Caco-2 (cell line): ENCODE data around the gene PHPT1. TPM values are rescaled to one million over a fixed set of nuclear protein-coding genes. Genes with fewer than 3 reads are reported as not detected.

ENCODE experiments used
- BruUV-seq: library from RNA; stranded (reverse); fragments of 400-500 nt; replicated peaks from 2 replicates; lab custom pipeline; 2021; lab: Mats Ljungman, UMichigan
- CTCF ChIA-PET: fragments of 300-600 bp; sonication (Branson Sonifier 250); formaldehyde crosslinking; loops from one replicate; lab custom pipeline; 2022; ENCODE audit warnings: antibody characterized with exemption; lab: Charles Lee
- POLR2A ChIA-PET: fragments of 300-600 bp; sonication (Branson Sonifier 250); formaldehyde crosslinking; loops from one replicate; lab custom pipeline; 2022; ENCODE audit warnings: antibody characterized with exemption; lab: Charles Lee
- DNase-seq, 2 experiments: peaks; one replicate each; pipeline versions ENCODE4 v3.0.0 to v3.0.0-alpha.2; 2020 to 2022
- H3K27me3 ChIP-seq: replicated peaks from 2 replicates; pipeline ENCODE4 v1.6.0; 2011; ENCODE audit warnings: low read length; ENCODE audit not compliant: control insufficient read depth, insufficient read depth
- H3K36me3 ChIP-seq: 2 replicates; pipeline ENCODE4 v1.5.1; 2011; ENCODE audit warnings: low read length; ENCODE audit not compliant: control insufficient read depth, insufficient read depth
- H3K4me1 ChIP-seq: fragments of 250-450 bp; sonication (Bioruptor Pico); 2 replicates; pipeline ENCODE4 v1.5.1; 2020; ENCODE audit warnings: mild to moderate bottlenecking
- H3K4me3 ChIP-seq: 2 replicates; pipeline ENCODE4 v1.5.1; 2011; ENCODE audit warnings: low read depth, mild to moderate bottlenecking, control low read depth, low read length
- H3K9me3 ChIP-seq: fragments of 250-450 bp; sonication (Bioruptor Pico); 2 replicates; pipeline ENCODE4 v1.5.1; 2020; ENCODE audit warnings: mild to moderate bottlenecking, moderate library complexity
- H3K27ac Mint-ChIP-seq: one replicate; pipeline ENCODE4 v1.8.0; 2022; ENCODE audit warnings: mixed read lengths; ENCODE audit not compliant: unreplicated experiment
- H3K27me3 Mint-ChIP-seq: one replicate; pipeline ENCODE4 v1.8.0; 2022; ENCODE audit warnings: mixed read lengths; ENCODE audit not compliant: insufficient read depth, unreplicated experiment
- H3K36me3 Mint-ChIP-seq: one replicate; pipeline ENCODE4 v1.8.0; 2022; ENCODE audit warnings: mild to moderate bottlenecking, mixed read lengths; ENCODE audit not compliant: insufficient read depth, unreplicated experiment
- H3K4me1 Mint-ChIP-seq: one replicate; pipeline ENCODE4 v1.8.0; 2022; ENCODE audit warnings: low read depth, mixed read lengths; ENCODE audit not compliant: unreplicated experiment
- H3K4me3 Mint-ChIP-seq: one replicate; pipeline ENCODE4 v1.8.0; 2022; ENCODE audit warnings: mild to moderate bottlenecking, moderate library complexity, mixed read lengths; ENCODE audit not compliant: unreplicated experiment
- H3K9me3 Mint-ChIP-seq: one replicate; pipeline ENCODE4 v1.8.0; 2022; ENCODE audit warnings: mixed read lengths; ENCODE audit not compliant: unreplicated experiment
- intact Hi-C: fragments of 100-400 bp; cut with micrococcal nuclease; formaldehyde crosslinking; loops from one replicate; pipeline ENCODE4 v1.10.0; 2022; ENCODE audit not compliant: unreplicated experiment
- total RNA-seq: library from RNA; stranded (reverse); gene quantifications from 2 replicates; pipeline ENCODE4 v1.2.3, GENCODE V29; 2022
- TF ChIP-seq, protein P1 (sequence below), 2 experiments: fragments of 200-600 bp in 1 of 2; IDR thresholded peaks; 1 replicate in 1 of 2; 2 replicates in 1 of 2; pipeline versions ENCODE4 v1.5.1 to v1.8.0; 2011 to 2022; ENCODE audit warnings: antibody characterized with exemption in 1 of 2, control low read depth in 1 of 2, inconsistent platforms in 1 of 2, low read depth in 1 of 2, low read length in 1 of 2, mild to moderate bottlenecking in 1 of 2, moderate library complexity in 1 of 2; ENCODE audit not compliant: insufficient read depth in 1 of 2, severe bottlenecking in 1 of 2, unreplicated experiment in 1 of 2

Gene PHPT1
- total RNA-seq, 1 experiment from 2014 or later, result 105 TPM

DNA sequence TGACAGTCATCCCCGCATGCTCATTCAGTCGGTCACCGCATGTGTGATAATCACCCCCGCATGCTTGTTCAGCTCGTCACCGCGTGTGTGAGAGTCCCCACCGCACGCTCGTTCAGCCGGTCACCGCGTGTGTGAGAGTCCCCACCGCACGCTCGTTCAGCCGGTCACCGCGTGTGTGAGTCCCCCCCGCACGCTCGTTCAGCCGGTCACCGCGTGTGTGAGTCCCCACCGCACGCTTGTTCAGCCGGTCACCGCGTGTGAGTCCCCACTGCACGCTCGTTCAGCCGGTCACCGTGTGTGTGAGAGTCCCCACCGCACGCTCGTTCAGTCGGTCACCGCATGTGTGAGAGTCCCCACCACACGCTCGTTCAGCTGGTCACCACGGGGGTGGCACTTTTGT is 40.6 kb downstream of the PHPT1 start:
- TF ChIP-seq, protein P1, sequence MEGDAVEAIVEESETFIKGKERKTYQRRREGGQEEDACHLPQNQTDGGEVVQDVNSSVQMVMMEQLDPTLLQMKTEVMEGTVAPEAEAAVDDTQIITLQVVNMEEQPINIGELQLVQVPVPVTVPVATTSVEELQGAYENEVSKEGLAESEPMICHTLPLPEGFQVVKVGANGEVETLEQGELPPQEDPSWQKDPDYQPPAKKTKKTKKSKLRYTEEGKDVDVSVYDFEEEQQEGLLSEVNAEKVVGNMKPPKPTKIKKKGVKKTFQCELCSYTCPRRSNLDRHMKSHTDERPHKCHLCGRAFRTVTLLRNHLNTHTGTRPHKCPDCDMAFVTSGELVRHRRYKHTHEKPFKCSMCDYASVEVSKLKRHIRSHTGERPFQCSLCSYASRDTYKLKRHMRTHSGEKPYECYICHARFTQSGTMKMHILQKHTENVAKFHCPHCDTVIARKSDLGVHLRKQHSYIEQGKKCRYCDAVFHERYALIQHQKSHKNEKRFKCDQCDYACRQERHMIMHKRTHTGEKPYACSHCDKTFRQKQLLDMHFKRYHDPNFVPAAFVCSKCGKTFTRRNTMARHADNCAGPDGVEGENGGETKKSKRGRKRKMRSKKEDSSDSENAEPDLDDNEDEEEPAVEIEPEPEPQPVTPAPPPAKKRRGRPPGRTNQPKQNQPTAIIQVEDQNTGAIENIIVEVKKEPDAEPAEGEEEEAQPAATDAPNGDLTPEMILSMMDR (IDR thresholded peaks at IDR 0.05; ENCODE audit: insufficient read depth in 1 of 2, low read depth in 1 of 2, low read length in 1 of 2, severe bottlenecking in 1 of 2, unreplicated experiment in 1 of 2), result no peak
- Histone ChIP-seq H3K9me3 (no peaks in the 10 kb centered on the region), H3K27me3 (no peaks in the 10 kb centered on the region), H3K4me1 (peaks cover 9% of the 10 kb centered on the region), H3K36me3 (no peaks in the 10 kb centered on the region; the same call in none of the 2 replicates), H3K4me3 (no peak overlapping the region)
- no TSS peak for BruUV-seq
- intact Hi-C loops, result no loop called here
- H3K4me1 Mint-ChIP-seq, result no peaks in the 10 kb centered on the region
- peaks cover 35% of the 10 kb centered on the region for H3K36me3 Mint-ChIP-seq
- no peaks in the 10 kb centered on the region for H3K9me3 Mint-ChIP-seq
- H3K27me3 Mint-ChIP-seq, result no peaks in the 10 kb centered on the region
- ChIA-PET POLR2A (no interaction called here), CTCF (no interaction called here)
- DNase-seq, result no peak
- H3K4me3 Mint-ChIP-seq, result no peak overlapping the region
- H3K27ac Mint-ChIP-seq, result no peak overlapping the region

DNA sequence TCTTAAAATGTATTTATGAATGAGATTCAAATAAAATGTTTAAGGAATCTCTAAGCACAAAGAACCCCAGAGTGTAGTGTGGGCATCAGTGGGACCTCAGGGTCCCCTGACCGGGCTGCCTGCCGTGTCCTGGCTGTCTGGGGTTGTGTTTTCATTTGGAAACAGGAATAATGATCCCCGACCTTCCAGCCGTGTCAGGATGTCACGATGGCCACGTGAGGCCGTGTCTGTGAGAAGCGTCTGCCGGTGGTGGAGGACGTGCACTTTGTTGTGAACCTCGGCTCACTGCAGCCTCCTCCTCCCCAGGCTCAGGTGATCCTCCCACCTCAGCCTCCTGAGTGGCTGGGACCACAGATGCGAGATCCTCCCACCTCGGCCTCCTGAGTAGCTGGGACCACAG is 41.5 kb downstream of the PHPT1 start:
- Mint-ChIP-seq H3K27ac (no peak overlapping the region), H3K27me3 (no peaks in the 10 kb centered on the region), H3K4me1 (no peaks in the 10 kb centered on the region), H3K9me3 (no peaks in the 10 kb centered on the region), H3K36me3 (peaks cover 39% of the 10 kb centered on the region), H3K4me3 (no peak overlapping the region)
- CTCF ChIA-PET, result no interaction called here
- H3K4me3 ChIP-seq, result no peak overlapping the region
- intact Hi-C loops, result no loop called here
- H3K27me3 ChIP-seq, result no peaks in the 10 kb centered on the region
- POLR2A ChIA-PET, result no interaction called here
- DNase-seq, result no peak
- BruUV-seq, result no TSS peak
- H3K4me1 ChIP-seq, result peaks cover 3% of the 10 kb centered on the region; the same call in 1 of the 2 replicates
- H3K36me3 ChIP-seq, result no peaks in the 10 kb centered on the region; the same call in none of the 2 replicates
- H3K9me3 ChIP-seq, result no peaks in the 10 kb centered on the region
- TF ChIP-seq, protein P1 (IDR thresholded peaks at IDR 0.05; ENCODE audit: insufficient read depth in 1 of 2, low read depth in 1 of 2, low read length in 1 of 2, severe bottlenecking in 1 of 2, unreplicated experiment in 1 of 2), result no peak

DNA sequence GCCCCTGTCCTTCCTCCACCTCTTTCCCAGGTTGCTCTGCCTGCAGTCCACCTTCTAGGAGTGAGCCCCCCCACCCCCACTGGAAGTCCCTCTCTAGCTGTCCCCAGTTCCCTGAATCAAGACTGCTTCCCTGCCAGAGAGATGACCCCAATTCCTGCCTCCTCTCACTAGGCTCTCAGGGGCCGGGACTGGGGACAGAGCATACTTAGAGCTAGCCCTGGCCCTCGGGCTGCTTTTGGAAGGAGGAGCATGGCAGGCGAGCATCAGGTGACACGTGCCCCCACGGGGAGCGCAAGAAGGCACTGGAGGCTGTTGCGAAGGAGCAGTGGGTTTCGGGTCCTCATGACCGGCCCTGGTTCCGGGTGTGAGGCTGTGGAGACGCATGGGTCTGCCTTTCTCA is 46.8 kb downstream of the PHPT1 start:
- Mint-ChIP-seq H3K9me3 (no peaks in the 10 kb centered on the region), H3K27ac (no peak overlapping the region), H3K36me3 (peaks cover 55% of the 10 kb centered on the region), H3K4me1 (peaks cover 7% of the 10 kb centered on the region), H3K27me3 (no peaks in the 10 kb centered on the region), H3K4me3 (no peak overlapping the region)
- no peak for DNase-seq
- Histone ChIP-seq H3K4me1 (peaks cover 5% of the 10 kb centered on the region), H3K36me3 (no peaks in the 10 kb centered on the region; the same call in 1 of the 2 replicates), H3K4me3 (no peak overlapping the region), H3K27me3 (no peaks in the 10 kb centered on the region), H3K9me3 (no peaks in the 10 kb centered on the region)
- TF ChIP-seq, protein P1 (IDR thresholded peaks at IDR 0.05; ENCODE audit: insufficient read depth in 1 of 2, low read depth in 1 of 2, low read length in 1 of 2, severe bottlenecking in 1 of 2, unreplicated experiment in 1 of 2), result no peak
- intact Hi-C loops, result no loop called here
- BruUV-seq, result no TSS peak
- ChIA-PET POLR2A (interaction anchor here (0.7 kb wide), 1 partner anchor 36 kb away, joined by 4 read pairs; no protein-coding TSS in a partner anchor), CTCF (interaction anchor here (0.6 kb wide), 1 partner anchor 191 kb away, joined by 5 read pairs; no protein-coding TSS in a partner anchor)
